NCI-H1417 treated with DMSO at 0.1 percent for 48 hours (cell line): ENCODE results near the gene BTBD19.
"Not testable (repeated sequence)": the region's sequence is repeated elsewhere in the genome, so short reads cannot be mapped to it uniquely, and the experiment has no call there.

Experiments
- DNase-seq: peaks from one replicate; lab custom pipeline; 2025; lab: John Stamatoyannopoulos, UW

Gene BTBD19

GRCh38 chr1:44828003-44828651 is 19.8 kb downstream of the BTBD19 start:
- no peak for DNase-seq

GRCh38 chr1:44828841-44829440 is 20.6 kb downstream of the BTBD19 start:
- no peak for DNase-seq

- DNase-seq, result no peak
Observed at GRCh38 chr1:44829506-44830384, 21.4 kb downstream of the BTBD19 start.

DNA sequence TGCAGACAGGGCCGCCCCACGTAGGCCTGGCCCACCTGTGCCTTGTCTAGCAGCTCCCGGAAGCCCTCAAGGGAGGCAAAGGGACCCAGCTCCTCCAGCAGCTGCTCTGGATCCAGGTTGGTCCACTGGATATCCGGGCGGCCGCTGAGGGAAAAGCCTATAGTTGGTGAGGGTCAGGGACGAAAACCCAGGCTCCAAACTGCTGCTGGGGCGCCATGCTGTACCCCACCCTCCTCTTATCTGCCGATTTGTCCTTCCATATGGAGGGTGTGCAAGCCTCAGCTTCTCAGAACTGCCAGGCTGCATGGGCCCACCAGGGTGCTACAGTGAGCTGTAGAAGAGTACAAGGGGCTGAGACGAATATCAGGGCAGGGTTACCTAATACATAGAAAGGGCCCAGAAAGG is 22.6 kb downstream of the BTBD19 start:
- no peak for DNase-seq

DNA sequence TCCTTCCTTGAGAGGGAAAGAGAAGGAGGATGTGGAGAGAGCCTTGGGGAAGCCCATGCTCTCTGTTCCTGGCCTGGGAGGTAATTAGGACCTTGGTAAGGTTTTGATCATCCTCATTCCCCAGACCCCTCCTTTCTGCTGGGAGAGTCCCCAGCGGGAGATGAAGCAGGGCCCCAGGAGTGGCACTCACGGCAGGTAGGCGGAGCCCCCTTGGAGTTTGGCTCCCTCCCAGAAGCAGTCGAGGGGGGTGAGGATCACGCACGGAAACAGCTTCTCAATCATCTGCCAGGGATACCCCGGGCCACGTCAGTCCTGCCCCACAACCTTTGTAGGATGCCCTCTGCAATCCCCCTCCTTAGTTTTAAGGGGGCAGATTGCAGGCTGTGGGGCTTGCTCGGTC is 23.2 kb downstream of the BTBD19 start:
- no peak for DNase-seq

DNA sequence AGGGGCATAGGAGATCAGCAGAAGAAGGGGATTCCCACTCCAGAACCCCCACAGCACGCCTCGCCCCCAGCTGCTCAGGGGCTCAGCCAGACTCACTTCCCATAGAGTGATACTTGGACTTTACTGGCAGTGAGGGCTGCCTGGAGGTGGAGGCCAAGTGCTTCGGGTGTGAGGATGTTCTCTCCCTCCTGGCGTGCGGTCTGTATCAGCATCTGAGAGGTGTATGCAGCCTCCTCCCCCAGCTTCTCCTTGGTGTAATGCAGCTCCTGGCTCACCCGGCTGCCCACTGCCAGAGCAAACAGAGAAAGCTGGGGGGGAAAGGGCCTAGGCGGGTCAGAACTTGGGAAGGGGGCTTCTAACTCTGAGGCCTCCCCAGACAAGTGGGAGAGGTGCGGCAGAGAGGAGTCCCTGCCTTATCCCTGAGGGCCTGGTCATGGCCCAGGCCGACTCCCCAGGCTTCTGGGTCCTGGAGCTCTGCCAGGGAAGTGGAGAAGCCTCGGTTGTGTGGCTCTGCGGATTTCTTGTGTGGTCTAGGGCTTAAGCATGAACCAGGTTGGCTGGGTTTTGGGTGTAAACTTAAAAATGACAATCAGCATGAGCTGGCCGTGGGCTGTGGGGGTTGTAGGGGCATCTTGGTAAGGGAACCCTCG is 23.9 kb downstream of the BTBD19 start:
- DNase-seq, result no peak

GRCh38 chr1:44834328-44834727 is 26.0 kb downstream of the BTBD19 start:
- DNase-seq, result no peak

GRCh38 chr1:44835738-44836675 is 27.7 kb downstream of the BTBD19 start:
- DNase-seq, result no peak

- DNase-seq, result not testable (repeated sequence)
Observed at GRCh38 chr1:44838294-44838693, 30.0 kb downstream of the BTBD19 start.

- no peak for DNase-seq
Observed at GRCh38 chr1:44839576-44839975, 31.3 kb downstream of the BTBD19 start.

GRCh38 chr1:44842486-44842861 is 34.2 kb downstream of the BTBD19 start:
- DNase-seq, result no peak

DNA sequence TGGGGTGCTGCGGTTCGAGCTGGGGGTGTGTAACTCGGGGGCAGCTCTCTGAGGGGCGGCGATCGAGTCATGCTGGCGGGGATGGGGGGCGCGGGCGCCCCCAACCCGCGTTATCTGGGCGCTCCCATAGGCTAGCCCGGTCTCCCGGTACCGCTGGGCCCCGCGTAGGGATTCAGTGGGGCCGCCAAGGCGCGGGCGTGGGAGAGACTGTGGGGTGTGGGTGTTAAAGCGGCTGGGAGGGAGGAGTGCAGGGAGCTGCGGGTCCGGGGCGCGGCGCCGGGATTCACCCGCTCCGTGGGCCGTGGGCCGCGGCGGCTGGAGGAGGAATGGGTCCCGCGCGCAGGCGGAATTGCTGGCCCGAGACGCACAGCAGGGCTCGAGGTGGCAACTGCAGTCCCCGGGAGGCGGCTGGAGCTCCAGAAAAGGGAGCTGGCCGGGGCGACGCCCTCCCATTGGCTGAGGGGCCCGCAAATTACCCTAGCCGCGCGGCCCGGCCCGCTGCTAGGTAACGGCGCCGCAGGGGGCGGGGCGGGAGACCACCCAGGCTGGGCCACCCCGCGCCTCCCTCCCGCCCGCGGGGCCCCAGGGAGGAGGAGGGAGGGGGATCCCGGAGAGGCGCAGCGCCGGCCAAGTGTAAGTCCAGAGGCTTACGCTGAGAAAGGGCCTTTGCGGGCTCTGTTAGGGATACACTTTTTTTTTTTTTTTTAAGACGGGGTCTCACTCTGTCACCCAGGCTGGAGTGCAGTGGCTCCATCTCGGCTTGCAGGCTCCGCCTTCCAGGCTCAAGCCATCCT is 34.7 kb downstream of the BTBD19 start, which contains the start of gene PTCH2:
Gene PTCH2 (minus strand): TSS at position 392 of the 794 bp plus-strand sequence. CDS start 321 bp downstream, at position 71.
- peak; percentile 18 for DNase-seq

DNA sequence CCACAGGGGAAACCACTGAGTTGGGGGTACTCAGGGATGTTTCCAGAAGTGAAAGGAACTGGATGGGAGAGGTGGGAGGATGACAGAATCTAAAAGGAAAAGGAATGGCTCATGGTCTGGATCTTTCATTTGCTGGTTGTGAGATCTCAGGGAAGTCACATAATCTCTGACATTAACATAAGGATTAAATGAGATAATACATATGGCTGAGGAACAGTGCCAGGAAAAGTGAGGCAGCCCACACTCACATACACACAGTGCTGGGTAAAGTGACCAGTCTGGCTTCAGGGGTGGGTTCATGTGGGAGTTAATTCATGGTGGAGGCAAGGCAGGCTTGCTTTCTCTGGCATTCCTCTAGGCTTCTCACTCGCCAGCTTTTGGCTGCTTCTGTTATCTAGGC is 38.7 kb downstream of the BTBD19 start:
- DNase-seq, result no peak

- no peak for DNase-seq
Observed at GRCh38 chr1:44847845-44848244, 39.5 kb downstream of the BTBD19 start.

DNA sequence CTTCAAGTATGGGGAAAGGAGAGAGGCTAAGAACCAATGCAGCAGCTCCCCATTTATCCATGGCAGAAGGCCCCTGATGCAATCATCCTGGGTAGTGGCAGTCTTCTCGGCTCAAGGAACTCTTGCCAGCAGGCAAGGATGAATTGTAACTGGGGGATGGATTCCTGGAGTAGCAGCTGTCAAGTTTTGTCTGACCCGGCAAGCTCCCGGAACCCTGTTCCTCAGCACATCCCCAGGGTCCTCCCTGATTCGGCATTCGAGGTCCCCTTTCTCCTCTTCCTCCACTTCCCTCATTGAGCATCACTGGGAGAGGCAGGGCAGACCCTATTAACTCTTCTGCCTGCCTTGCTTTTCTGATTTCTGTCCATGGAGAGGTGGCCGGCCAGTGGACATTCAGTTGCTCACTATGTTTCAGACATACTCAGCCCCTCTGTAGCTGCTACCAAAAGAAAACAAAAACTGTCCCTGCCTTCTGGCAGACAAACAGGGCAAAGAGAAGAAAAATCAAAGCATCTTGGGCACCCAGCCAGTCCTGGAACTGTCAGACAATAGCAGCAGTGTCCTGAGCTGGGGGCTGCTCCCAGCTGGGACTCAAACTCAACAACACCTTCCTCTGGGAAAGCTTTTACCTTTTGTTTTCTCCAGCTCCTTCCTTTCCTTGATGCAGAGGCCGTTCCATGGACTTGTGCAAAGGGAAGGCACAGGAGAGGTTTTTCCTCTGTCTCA is 40.3 kb downstream of the BTBD19 start:
- no peak for DNase-seq

DNA sequence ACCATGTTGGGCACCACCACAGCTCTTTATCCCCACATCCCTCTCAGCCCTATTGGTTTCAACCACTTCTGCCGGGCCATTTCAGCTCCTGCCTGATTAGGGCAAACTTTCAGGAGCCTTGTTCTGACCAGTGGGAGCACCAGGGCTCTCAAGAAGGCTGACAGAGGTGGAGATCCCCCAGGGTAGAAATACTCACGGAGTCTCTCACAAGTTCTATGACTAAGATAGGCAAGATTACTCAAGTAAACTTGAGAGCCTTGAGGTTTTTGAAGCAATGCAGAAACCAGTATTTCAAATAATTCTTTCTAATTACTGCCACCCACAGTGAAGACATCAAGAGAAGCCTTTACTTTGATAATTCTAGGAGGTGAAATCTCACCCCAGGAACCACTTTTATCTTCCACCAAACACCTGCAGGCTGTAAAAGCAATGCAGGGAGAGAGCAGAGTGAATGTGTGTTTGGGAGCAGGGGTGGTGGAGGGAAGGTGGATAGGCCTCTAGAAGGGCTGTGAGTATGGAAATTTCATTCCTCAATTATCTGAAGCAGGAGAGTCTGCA is 41.3 kb downstream of the BTBD19 start:
- DNase-seq, result no peak

- no peak for DNase-seq
Observed at GRCh38 chr1:44851308-44851707, 43.0 kb downstream of the BTBD19 start.

- no peak for DNase-seq
Observed at GRCh38 chr1:44853201-44853600, 44.9 kb downstream of the BTBD19 start.

DNA sequence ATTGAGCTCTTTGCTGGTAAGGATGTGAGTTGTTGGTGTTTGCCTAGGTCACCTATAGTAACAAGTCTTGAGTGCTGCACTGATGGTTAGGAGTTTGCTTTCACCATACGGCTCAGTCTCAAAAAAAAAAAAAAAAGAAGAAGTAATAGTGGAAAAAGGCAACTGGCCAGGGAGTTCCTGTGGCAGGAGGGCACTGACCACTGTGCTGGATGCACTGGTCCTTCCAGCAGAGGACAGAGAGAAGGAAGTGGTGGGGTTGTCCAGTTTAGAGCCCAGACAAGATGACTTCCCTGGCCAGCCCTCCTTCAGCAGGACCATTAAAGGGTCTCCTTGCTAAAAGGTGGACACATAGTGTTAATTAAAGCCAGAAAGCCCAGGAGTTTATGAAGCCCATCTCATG is 46.6 kb downstream of the BTBD19 start:
- no peak for DNase-seq
